HCT116 (cell line): ENCODE data around the gene ELFN2. TPM values are rescaled to one million over a fixed set of nuclear protein-coding genes. Genes with fewer than 3 reads are reported as not detected.

Experiments used
- ATAC-seq: fragments of 200-7000 bp; cut with Tn5 transposase; 2 replicates; pipeline ENCODE4 v1.9.1; 2020; ENCODE audit warnings: mild to moderate bottlenecking, moderate library complexity
- BruUV-seq: library from RNA; stranded (reverse); fragments of 400-500 nt; replicated peaks from 2 replicates; lab custom pipeline; 2021; lab: Mats Ljungman, UMichigan
- CTCF ChIA-PET: fragments of 300-600 bp; sonication (Branson Sonifier 250); formaldehyde crosslinking; loops from one replicate; lab custom pipeline; 2021; ENCODE audit warnings: antibody characterized with exemption; lab: Charles Lee
- POLR2A ChIA-PET: fragments of 300-600, 350-600 bp; sonication (Branson Sonifier 250); formaldehyde crosslinking; loops from one replicate; lab custom pipeline; 2021; ENCODE audit warnings: antibody characterized with exemption; lab: Charles Lee
- RAD21 ChIA-PET, 2 experiments: fragments of 300-600 bp; sonication (Branson Sonifier 250); formaldehyde crosslinking; loops; one replicate each; lab custom pipeline; 2023; ENCODE audit warnings: low total read pairs in 2 of 2; ENCODE audit not compliant: uncharacterized antibody in 2 of 2, unreplicated experiment in 2 of 2, low non-redundant PET in 1 of 2; lab: Charles Lee
- DNase-seq: peaks from one replicate; pipeline ENCODE4 v3.0.0-alpha.2; 2010; ENCODE audit warnings: low read depth, low spot score
- H2AFZ ChIP-seq: fragments of 200-600 bp; shearing (Covaris generic), sonication (generic); 2 replicates; pipeline ENCODE4 v1.6.1; 2017; ENCODE audit warnings: low read depth, mixed run types, mixed read lengths, antibody characterized with exemption, low read length; ENCODE audit not compliant: poor library complexity, severe bottlenecking
- H3K27ac ChIP-seq: 2 replicates; pipeline ENCODE4 v1.5.1; 2012; ENCODE audit warnings: low read depth, low read length
- H3K27me3 ChIP-seq: fragments of 200-600 bp; sonication (generic); 2 replicates; pipeline ENCODE4 v1.6.1; 2016; ENCODE audit warnings: mixed run types, low read length, mixed read lengths; ENCODE audit not compliant: insufficient read depth
- H3K36me3 ChIP-seq, 2 experiments: fragments of 200-500 bp in 1 of 2; fragments of 200-600 bp in 1 of 2; sonication (Bioruptor generic) in 1 of 2; sonication (generic) in 1 of 2; 2 replicates each; pipeline versions ENCODE4 v1.5.1 to v1.6.1; 2014 to 2016; ENCODE audit warnings: low read length in 2 of 2, inconsistent platforms in 1 of 2, mixed read lengths in 1 of 2, mixed run types in 1 of 2; ENCODE audit not compliant: insufficient read depth in 2 of 2, control insufficient read depth in 1 of 2
- H3K4me1 ChIP-seq, 2 experiments: fragments of 200-600 bp in 1 of 2; sonication (generic) in 1 of 2; 2 replicates each; pipeline versions ENCODE4 v1.5.1 to v1.6.1; 2012 to 2017; ENCODE audit warnings: low read length in 2 of 2, inconsistent platforms in 1 of 2, mild to moderate bottlenecking in 1 of 2, mixed read lengths in 1 of 2, mixed run types in 1 of 2, moderate library complexity in 1 of 2; ENCODE audit not compliant: insufficient read depth in 2 of 2, control insufficient read depth in 1 of 2
- H3K4me2 ChIP-seq: fragments of 200-600 bp; sonication (generic); 2 replicates; pipeline ENCODE4 v1.6.1; 2017; ENCODE audit warnings: mixed run types, low read length, mixed read lengths
- H3K4me3 ChIP-seq, 2 experiments: fragments of 200-600 bp in 1 of 2; sonication (generic) in 1 of 2; replicated peaks in 1 of 2; 2 replicates each; pipeline ENCODE4 v1.5.1; 2011 to 2016; ENCODE audit warnings: low read length in 2 of 2, control low read depth in 1 of 2, low read depth in 1 of 2, mild to moderate bottlenecking in 1 of 2, mixed read lengths in 1 of 2, mixed run types in 1 of 2
- H3K79me2 ChIP-seq: fragments of 200-600 bp; sonication (generic); 2 replicates; pipeline ENCODE4 v1.6.1; 2017; ENCODE audit warnings: mild to moderate bottlenecking, mixed run types, low read length, moderate library complexity, mixed read lengths; ENCODE audit not compliant: insufficient read depth
- H3K9ac ChIP-seq: fragments of 200-600 bp; sonication (generic); 2 replicates; pipeline ENCODE4 v1.6.1; 2016; ENCODE audit warnings: low read length, mixed read lengths
- H3K9me2 ChIP-seq: fragments of 200-600 bp; sonication (generic), shearing (Covaris generic); 2 replicates; pipeline ENCODE4 v1.6.1; 2017; ENCODE audit warnings: mixed run types, mild to moderate bottlenecking, moderate library complexity; ENCODE audit not compliant: insufficient read depth
- H3K9me3 ChIP-seq, 2 experiments: fragments of 200-500 bp in 1 of 2; fragments of 200-600 bp in 1 of 2; sonication (Bioruptor generic) in 1 of 2; sonication (generic) in 1 of 2; 2 replicates each; pipeline ENCODE4 v1.6.1; 2014 to 2017; ENCODE audit warnings: low read length in 2 of 2, mixed read lengths in 2 of 2, inconsistent platforms in 1 of 2, low read depth in 1 of 2, mild to moderate bottlenecking in 1 of 2, mixed run types in 1 of 2, moderate library complexity in 1 of 2; ENCODE audit not compliant: control insufficient read depth in 1 of 2, insufficient read depth in 1 of 2
- H4K20me1 ChIP-seq: fragments of 200-600 bp; sonication (generic), shearing (Covaris generic); 2 replicates; pipeline ENCODE4 v1.6.1; 2017; ENCODE audit warnings: mixed run types, mild to moderate bottlenecking, moderate library complexity; ENCODE audit not compliant: insufficient read depth
- ATF3 ChIP-seq: IDR thresholded peaks from 2 replicates; pipeline ENCODE4 v1.6.1; 2012
- CBX3 ChIP-seq: IDR thresholded peaks from 2 replicates; pipeline ENCODE4 v1.6.1; 2012; ENCODE audit warnings: low read depth
- CTCF ChIP-seq, 3 experiments: fragments of 200-600 bp in 1 of 3; sonication (generic) in 1 of 3; IDR thresholded peaks in 2 of 3; conservative IDR thresholded peaks in 1 of 3; 2 replicates each; pipeline ENCODE4 v1.5.1; 2012 to 2017; ENCODE audit warnings: low read depth in 2 of 3, low read length in 2 of 3, antibody characterized with exemption in 1 of 3, borderline replicate concordance in 1 of 3, control low read depth in 1 of 3, mild to moderate bottlenecking in 1 of 3, mixed read lengths in 1 of 3, mixed run types in 1 of 3, moderate library complexity in 1 of 3; ENCODE audit not compliant: insufficient read depth in 1 of 3
- EZH2 ChIP-seq: fragments of 200-600 bp; sonication (generic); IDR thresholded peaks from 2 replicates; pipeline ENCODE4 v1.6.1; 2017; ENCODE audit warnings: antibody characterized with exemption, mixed run types
- EZH2phosphoT487 ChIP-seq: fragments of 200-600 bp; IDR thresholded peaks from 2 replicates; pipeline ENCODE4 v1.6.1; 2018; ENCODE audit warnings: antibody characterized with exemption, borderline replicate concordance
- JUND ChIP-seq: IDR thresholded peaks from 2 replicates; pipeline ENCODE4 v1.6.1; 2012
- POLR2A ChIP-seq: IDR thresholded peaks from 2 replicates; pipeline ENCODE4 v1.7.0; 2011; ENCODE audit warnings: borderline replicate concordance; ENCODE audit not compliant: insufficient read depth, insufficient read length; ENCODE audit errors: extremely low read depth
- POLR2AphosphoS5 ChIP-seq: IDR thresholded peaks from 2 replicates; pipeline ENCODE4 v1.6.1; 2011; ENCODE audit warnings: mild to moderate bottlenecking, low read depth, low read length, moderate library complexity
- RAD21 ChIP-seq: IDR thresholded peaks from 2 replicates; pipeline ENCODE4 v1.6.1; 2012; ENCODE audit warnings: low read depth, mild to moderate bottlenecking
- REST ChIP-seq: IDR thresholded peaks from 2 replicates; pipeline ENCODE4 v1.6.1; 2012; ENCODE audit warnings: low read depth
- SIN3A ChIP-seq: IDR thresholded peaks from 2 replicates; pipeline ENCODE4 v1.6.1; 2012; ENCODE audit warnings: low read depth
- SP1 ChIP-seq: IDR thresholded peaks from 2 replicates; pipeline ENCODE4 v1.6.1; 2012; ENCODE audit warnings: low read depth
- TCF7L2 ChIP-seq: IDR thresholded peaks from 2 replicates; pipeline ENCODE4 v1.7.0; 2011; ENCODE audit warnings: borderline replicate concordance, inconsistent platforms; ENCODE audit not compliant: insufficient read depth, insufficient read length; ENCODE audit errors: extremely low read depth
- YY1 ChIP-seq: IDR thresholded peaks from 2 replicates; pipeline ENCODE4 v1.6.1; 2011; ENCODE audit warnings: low read length, low read depth, moderate library complexity, mild to moderate bottlenecking; ENCODE audit not compliant: insufficient replicate concordance; ENCODE audit errors: extremely low read depth
- ZNF274 ChIP-seq: fragments of 200-500 bp; sonication (Bioruptor generic); IDR thresholded peaks from 2 replicates; pipeline ENCODE4 v1.6.1; 2014; ENCODE audit warnings: mild to moderate bottlenecking, low read depth, low read length, inconsistent platforms
- intact Hi-C: fragments of 100-400 bp; cut with micrococcal nuclease; formaldehyde crosslinking; loops from 2 replicates; pipeline ENCODE4 v1.10.0; 2022
- total RNA-seq: library from RNA; stranded (reverse); gene quantifications from one replicate; pipeline ENCODE4 v1.2.1, GENCODE V29; 2021; ENCODE audit not compliant: unreplicated experiment

The ELFN2 gene
- total RNA-seq, 1 experiment from 2014 or later = 45.4 TPM

GRCh38 chr22:37409459-37410050 lies 17.7 kb downstream of the ELFN2 start:
- Histone ChIP-seq H3K4me3 (no peak overlapping the region), H3K79me2 (peaks cover 65% of the 10 kb centered on the region), H3K4me1 (peaks cover 0 to 9% of the 10 kb centered on the region in 2 experiments; a peak in 1 of 4 replicates), H3K9me3 (no peaks in the 10 kb centered on the region), H3K9ac (no peak overlapping the region), H3K4me2 (no peak overlapping the region), H3K27ac (no peak overlapping the region; the same call in 1 of the 2 replicates), H3K36me3 (no peaks in the 10 kb centered on the region; a peak in 1 of 4 replicates), H4K20me1 (no peaks in the 10 kb centered on the region), H3K9me2 (no peaks in the 10 kb centered on the region), H2AFZ (no peak overlapping the region), H3K27me3 (no peaks in the 10 kb centered on the region)
- ChIA-PET CTCF (no interaction called here), RAD21 (no interaction called here), POLR2A (no interaction called here)
- ATAC-seq = no peak
- DNase-seq = no peak
- BruUV-seq = no TSS peak
- intact Hi-C loops = no loop called here
- TF ChIP-seq JUND (no peak), RAD21 (no peak), ATF3 (no peak), EZH2 (no peak)

- no peak overlapping the region for H3K9ac ChIP-seq
- H3K27ac ChIP-seq = no peak overlapping the region; the same call in 1 of the 2 replicates
- no peak overlapping the region for H2AFZ ChIP-seq
- H3K4me1 ChIP-seq = peaks cover 0 to 9% of the 10 kb centered on the region in 2 experiments; a peak in 1 of 4 replicates
- H3K79me2 ChIP-seq = peaks cover 62% of the 10 kb centered on the region
- no peak overlapping the region for H3K4me3 ChIP-seq
- no TSS peak for BruUV-seq
- no peaks in the 10 kb centered on the region for H4K20me1 ChIP-seq
- H3K9me3 ChIP-seq = no peaks in the 10 kb centered on the region
- CTCF ChIA-PET = no interaction called here
- H3K9me2 ChIP-seq = no peaks in the 10 kb centered on the region
- POLR2A ChIA-PET = no interaction called here
- intact Hi-C loops = no loop called here
- no peaks in the 10 kb centered on the region; a peak in 1 of 4 replicates for H3K36me3 ChIP-seq
- H3K27me3 ChIP-seq = no peaks in the 10 kb centered on the region
- H3K4me2 ChIP-seq = no peak overlapping the region
- ATAC-seq (no peak), DNase-seq (no peak)
- RAD21 ChIA-PET = no interaction called here
- TF ChIP-seq EZH2phosphoT487 (no peak), CTCF (IDR thresholded peaks at IDR 0.05 in 2 of 3, conservative IDR thresholded peaks at IDR 0.05 in 1 of 3; ENCODE audit: borderline replicate concordance in 1 of 3, insufficient read depth in 1 of 3, low read depth in 2 of 3, low read length in 2 of 3) (no peak), YY1 (no peak), JUND (no peak), POLR2AphosphoS5 (no peak), RAD21 (no peak), CBX3 (no peak), REST (no peak), SP1 (no peak), POLR2A (no peak), SIN3A (no peak), TCF7L2 (no peak), ZNF274 (no peak)
These were observed 18.2 kb downstream of the ELFN2 start for GRCh38 chr22:37409031-37409430.
